Kidney (tissue), 14 donors: Measurements from ENCODE around the gene HPS4. TPM values are rescaled to one million over a fixed set of nuclear protein-coding genes. Genes with fewer than 3 reads are reported as not detected.

Experiments used
- DNase-seq, 5 donors: peaks; one replicate each; pipeline ENCODE4 v3.0.0-alpha.2; 2013 to 2020
- FAIRE-seq: peaks from 2 replicates; lab custom pipeline; 2012; peaks lifted over from hg19 to GRCh38; lab: Jason Lieb, UNC
- H3K27ac ChIP-seq, 2 donors: one replicate each; pipeline ENCODE4 v1.7.0; 2013; ENCODE audit warnings: low read depth in 2 of 2, low read length in 2 of 2, inconsistent platforms in 1 of 2
- H3K27me3 ChIP-seq: one replicate; pipeline ENCODE4 v1.7.1; 2013; ENCODE audit warnings: low read length, inconsistent platforms; ENCODE audit not compliant: control insufficient read depth, insufficient read depth
- H3K36me3 ChIP-seq, 3 donors: one replicate each; pipeline versions ENCODE4 v1.7.0 to v1.7.1; 2013; ENCODE audit warnings: low read length in 3 of 3, control low read depth in 1 of 3, inconsistent platforms in 1 of 3; ENCODE audit not compliant: insufficient read depth in 3 of 3, control insufficient read depth in 2 of 3
- H3K4me1 ChIP-seq, 3 donors: one replicate each; pipeline versions ENCODE4 v1.7.0 to v1.7.1; 2013; ENCODE audit warnings: low read length in 3 of 3, inconsistent platforms in 1 of 3, low read depth in 1 of 3; ENCODE audit not compliant: control insufficient read depth in 2 of 3, insufficient read depth in 2 of 3
- H3K4me3 ChIP-seq, 3 donors: one replicate each; pipeline versions ENCODE4 v1.7.0 to v1.8.1; 2013; ENCODE audit warnings: low read length in 3 of 3, control low read depth in 1 of 3, inconsistent platforms in 1 of 3
- H3K9ac ChIP-seq, 3 donors: one replicate each; pipeline versions ENCODE4 v1.7.0 to v1.7.1; 2013; ENCODE audit warnings: low read length in 3 of 3, control low read depth in 1 of 3, inconsistent platforms in 1 of 3
- H3K9me3 ChIP-seq, 3 donors: one replicate each; pipeline versions ENCODE4 v1.7.0 to v1.7.1; 2013; ENCODE audit warnings: low read length in 3 of 3, control low read depth in 1 of 3, inconsistent platforms in 1 of 3; ENCODE audit not compliant: control insufficient read depth in 2 of 3, insufficient read depth in 1 of 3
- CTCF ChIP-seq: IDR thresholded peaks from 3 replicates; pipeline ENCODE4 v1.5.1; 2012; ENCODE audit warnings: mild to moderate bottlenecking, moderate library complexity, borderline replicate concordance; ENCODE audit not compliant: insufficient read depth; ENCODE audit errors: extremely low read depth
- intact Hi-C: fragments of 100-400 bp; cut with DNase I; formaldehyde crosslinking; loops from one replicate; pipeline ENCODE4 v1.11.1; 2022
- polyA plus RNA-seq: library from polyadenylated mRNA; stranded (reverse); fragments of 350-450 nt; fragmentation: Illumina TruSeq; extraction: RNeasy Lipid Tissue Mini Kit (QIAGEN cat#74804); gene quantifications from one replicate; pipeline ENCODE4 v1.2.3, GENCODE V29; 2014; ENCODE audit warnings: low read depth, low replicate concordance; ENCODE audit not compliant: insufficient read depth
- total RNA-seq: library from RNA; stranded (reverse); fragmentation: NEBNext Ultra II Directional; extraction: Animal tissue kit (Norgen Biotek cat#: 25700); gene quantifications from one replicate; pipeline ENCODE4 v1.2.1, GENCODE V29; 2021
- donor health status: control.
- donor health status: control.
- donor health status: control.
- donor health status: control.
- donor health status: control.
- donor health status: DM: yes; HTN: yes; CAD: no.
- donor health status: Normal renal cell carcinoma (clear cell type).

The HPS4 gene
- total and polyA plus RNA-seq, 2 donors from 2014 or later: 11.9 to 35.5 TPM

- Histone ChIP-seq H3K9me3 (no peaks in the 10 kb centered on the region), H3K27me3 (no peaks in the 10 kb centered on the region), H3K36me3 (peaks cover 4 to 48% (median 28%) of the 10 kb centered on the region in 3 donors), H3K9ac (no peak overlapping the region), H3K27ac (no peak overlapping the region), H3K4me1 (peaks cover 0 to 6% (median 2%) of the 10 kb centered on the region in 3 donors), H3K4me3 (no peak overlapping the region)
- TF ChIP-seq CTCF: no peak
- intact Hi-C loops: no loop called here
- no peak for DNase-seq
- FAIRE-seq: no peak
Measured at GRCh38 chr22:26457661-26458272, 25.8 kb downstream of the HPS4 start.

- DNase-seq (no peak), FAIRE-seq (no peak)
- Histone ChIP-seq H3K36me3 (peaks cover 0 to 49% (median 31%) of the 10 kb centered on the region in 3 donors), H3K4me1 (no peaks in the 10 kb centered on the region), H3K4me3 (no peak overlapping the region), H3K9me3 (no peaks in the 10 kb centered on the region), H3K27me3 (no peaks in the 10 kb centered on the region), H3K9ac (no peak overlapping the region), H3K27ac (no peak overlapping the region)
- intact Hi-C loops: no loop called here
- no peak for TF ChIP-seq CTCF
Measured at GRCh38 chr22:26453812-26454500, 29.6 kb downstream of the HPS4 start.

- FAIRE-seq: no peak
- Histone ChIP-seq H3K4me1 (no peaks in the 10 kb centered on the region), H3K4me3 (no peak overlapping the region), H3K9ac (no peak overlapping the region), H3K27me3 (no peaks in the 10 kb centered on the region), H3K9me3 (no peaks in the 10 kb centered on the region), H3K36me3 (peaks cover 0 to 45% (median 30%) of the 10 kb centered on the region in 3 donors), H3K27ac (no peak overlapping the region)
- intact Hi-C loops: no loop called here
- no peak for TF ChIP-seq CTCF
- no peak for DNase-seq
Measured at GRCh38 chr22:26453216-26453615, 30.4 kb downstream of the HPS4 start.
